Measurements from ENCODE around the gene ZNF428. TPM values are rescaled to one million over a fixed set of nuclear protein-coding genes. Genes with fewer than 3 reads are reported as not detected.

The ZNF428 gene
- total RNA-seq, 4 donors from 2014 or later = 28.9 to 61.5 (median 33.5) TPM

DNA sequence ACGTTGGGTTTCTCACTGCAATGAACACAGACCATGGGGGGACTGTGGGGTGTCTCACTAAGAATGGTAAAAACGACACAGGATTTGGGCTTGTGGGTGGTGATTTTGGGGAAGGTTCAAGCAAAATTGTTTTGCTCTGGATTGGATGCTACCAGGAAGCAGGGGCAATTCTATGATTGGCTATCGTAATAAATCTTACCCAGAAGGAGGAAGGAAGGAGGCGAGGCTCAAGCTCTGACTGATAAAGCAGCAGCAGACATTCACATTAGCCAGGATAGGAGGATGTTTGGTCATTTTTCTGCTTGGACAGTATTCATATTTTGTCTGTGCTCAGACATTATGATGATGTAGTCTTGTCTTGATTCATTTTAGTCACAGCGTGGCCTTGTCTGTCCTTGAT is 21.6 kb downstream of the ZNF428 start:
- 63 to 72% methylated on average over 5 of the region's 5 CpGs for WGBS, 2 donors
- Histone ChIP-seq H3K27ac (no peak overlapping the region), H3K4me1 (peaks cover 31 to 33% of the 10 kb centered on the region in 2 donors), H3K4me3 (replicated peaks in 1 of 3) (no peak overlapping the region), H3K9me3 (no peaks in the 10 kb centered on the region), H3K36me3 (peaks cover 10 to 18% of the 10 kb centered on the region in 2 donors), H3K27me3 (no peaks in the 10 kb centered on the region)
- intact Hi-C loops (cut with DNase I) = loop anchor here (2.0 to 10.0 kb wide), 2 partner anchors 23 to 63 kb away; partner anchors contain the start of genes PINLYP, XRCC1 and ZNF575
- no peak for TF ChIP-seq POLR2A (IDR thresholded peaks at IDR 0.05)
- TF ChIP-seq, protein P1, sequence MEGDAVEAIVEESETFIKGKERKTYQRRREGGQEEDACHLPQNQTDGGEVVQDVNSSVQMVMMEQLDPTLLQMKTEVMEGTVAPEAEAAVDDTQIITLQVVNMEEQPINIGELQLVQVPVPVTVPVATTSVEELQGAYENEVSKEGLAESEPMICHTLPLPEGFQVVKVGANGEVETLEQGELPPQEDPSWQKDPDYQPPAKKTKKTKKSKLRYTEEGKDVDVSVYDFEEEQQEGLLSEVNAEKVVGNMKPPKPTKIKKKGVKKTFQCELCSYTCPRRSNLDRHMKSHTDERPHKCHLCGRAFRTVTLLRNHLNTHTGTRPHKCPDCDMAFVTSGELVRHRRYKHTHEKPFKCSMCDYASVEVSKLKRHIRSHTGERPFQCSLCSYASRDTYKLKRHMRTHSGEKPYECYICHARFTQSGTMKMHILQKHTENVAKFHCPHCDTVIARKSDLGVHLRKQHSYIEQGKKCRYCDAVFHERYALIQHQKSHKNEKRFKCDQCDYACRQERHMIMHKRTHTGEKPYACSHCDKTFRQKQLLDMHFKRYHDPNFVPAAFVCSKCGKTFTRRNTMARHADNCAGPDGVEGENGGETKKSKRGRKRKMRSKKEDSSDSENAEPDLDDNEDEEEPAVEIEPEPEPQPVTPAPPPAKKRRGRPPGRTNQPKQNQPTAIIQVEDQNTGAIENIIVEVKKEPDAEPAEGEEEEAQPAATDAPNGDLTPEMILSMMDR (IDR thresholded peaks at IDR 0.05) = no peak
- DNase-seq = no peak

GRCh38 chr19:43596842-43597461 is 22.5 kb downstream of the ZNF428 start:
- 14 to 26% methylated on average over 4 to 7 of the region's 7 CpGs for WGBS, 2 donors
- intact Hi-C loops (cut with DNase I) = loop anchor here (2.0 to 10.0 kb wide), 2 partner anchors 22 to 62 kb away; partner anchors contain the start of genes PINLYP, XRCC1 and ZNF575
- peaks cover 13 to 27% of the 10 kb centered on the region in 2 donors for H3K36me3 ChIP-seq
- DNase-seq = no peak
- H3K27ac ChIP-seq = peak overlapping the region; percentile 94 to 98 (median 95)
- peaks cover 31 to 33% of the 10 kb centered on the region in 2 donors for H3K4me1 ChIP-seq
- H3K9me3 ChIP-seq = no peaks in the 10 kb centered on the region
- no peak for TF ChIP-seq POLR2A (IDR thresholded peaks at IDR 0.05)
- TF ChIP-seq, protein P1 (IDR thresholded peaks at IDR 0.05) = no peak
- H3K27me3 ChIP-seq = no peaks in the 10 kb centered on the region
- H3K4me3 ChIP-seq (replicated peaks in 1 of 3) = peak overlapping the region; percentile 13 to 76 (median 55)

DNA sequence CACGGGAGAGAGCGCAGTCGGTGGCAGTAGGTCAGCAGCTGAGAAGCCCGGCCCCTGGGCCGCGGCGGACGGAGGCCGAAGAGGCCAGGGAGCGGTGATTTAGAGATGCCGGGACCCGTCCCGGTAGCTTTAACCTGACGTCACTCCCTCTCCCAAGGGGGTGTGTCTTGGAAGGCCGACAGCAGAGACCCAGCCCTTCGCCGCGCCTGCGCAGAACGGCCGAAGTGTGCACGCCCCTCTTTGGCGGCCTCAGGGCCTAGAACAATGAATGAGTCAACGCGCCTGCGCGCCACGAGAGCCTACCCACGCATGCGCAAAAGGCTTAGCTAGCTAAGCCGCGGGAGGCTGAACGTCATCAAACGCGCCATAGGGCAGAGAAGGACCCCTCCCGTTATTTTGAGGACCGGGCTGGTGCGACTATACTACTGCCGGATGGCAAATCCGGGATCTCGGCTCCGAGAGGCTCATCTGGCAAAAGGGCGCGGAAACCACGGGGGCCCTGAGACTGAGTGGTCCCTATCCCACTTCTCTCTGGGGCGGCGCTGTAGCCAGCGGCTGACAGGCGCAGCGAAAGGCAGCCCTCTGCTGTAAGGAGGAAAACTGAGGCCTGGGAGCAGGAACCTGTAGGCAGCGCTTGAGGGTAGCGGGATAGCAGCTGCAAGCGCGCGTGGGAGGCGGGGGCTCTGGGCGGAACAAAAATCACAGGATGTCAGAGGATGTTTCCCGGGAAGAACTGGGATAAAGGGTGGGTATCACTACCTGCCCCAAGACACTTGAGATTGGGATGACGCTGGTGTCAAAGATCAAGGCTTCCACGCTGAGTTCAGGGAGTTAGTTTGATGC is 23.2 kb downstream of the ZNF428 start, which contains the start of the genes IRGQ and ZNF576:
TSS of gene IRGQ (minus strand) at position 136 of the 843 bp plus-strand sequence. CDS start 796 bp downstream, outside the sequence.
TSS of gene ZNF576 (plus strand) at position 597 of the 843 bp plus-strand sequence. CDS start 514 bp downstream, outside the sequence.
- H3K4me3 ChIP-seq (replicated peaks in 1 of 3) = peak within 1 kb of the TSS; percentile 55 to 82 (median 76)
- 0% methylated on average over 28 to 49 of the region's 60 CpGs for WGBS, 2 donors
- H3K27me3 ChIP-seq = no peaks in the 10 kb centered on the region
- intact Hi-C loops (cut with DNase I) = loop anchor here (2.0 to 10.0 kb wide), 2 partner anchors 21 to 61 kb away; partner anchors contain the start of genes PINLYP, XRCC1 and ZNF575
- H3K36me3 ChIP-seq = peaks cover 13 to 30% of the 10 kb centered on the region in 2 donors
- H3K4me1 ChIP-seq = peaks cover 31 to 33% of the 10 kb centered on the region in 2 donors
- TF ChIP-seq, protein P1 (IDR thresholded peaks at IDR 0.05) = no peak
- TF ChIP-seq POLR2A (IDR thresholded peaks at IDR 0.05) = peak in 1 of 2 donors; percentile 84
- peak within 1 kb of the TSS; percentile 94 to 98 (median 95) for H3K27ac ChIP-seq
- DNase-seq = peak; percentile 100
- no peaks in the 10 kb centered on the region for H3K9me3 ChIP-seq

- Histone ChIP-seq H3K36me3 (peaks cover 13 to 30% of the 10 kb centered on the region in 2 donors), H3K4me3 (replicated peaks in 1 of 3) (peak overlapping the region; percentile 22 to 82 (median 55)), H3K9me3 (no peaks in the 10 kb centered on the region), H3K27ac (peak overlapping the region; percentile 55 to 98 (median 73)), H3K4me1 (peaks cover 31 to 33% of the 10 kb centered on the region in 2 donors), H3K27me3 (no peaks in the 10 kb centered on the region)
- WGBS, 2 donors = 2 to 5% methylated on average over 16 to 18 of the region's 18 CpGs
- intact Hi-C loops (cut with DNase I) = loop anchor here (10.0 kb wide), 1 partner anchor 61 kb away; the partner anchor contains the start of gene ZNF575
- DNase-seq = peak in 1 of 2 donors; percentile 17
- no peak for TF ChIP-seq POLR2A (IDR thresholded peaks at IDR 0.05)
- TF ChIP-seq, protein P1 (IDR thresholded peaks at IDR 0.05) = no peak
These were observed 23.8 kb downstream of the ZNF428 start for GRCh38 chr19:43595605-43595998.

Data from thyroid gland (tissue), 4 donors.